Esophagus squamous epithelium (tissue), 4 donors: Measurements from ENCODE around the gene RPS27A.

Experiments
- CTCF ChIP-seq, 6 experiments: fragments of 450-650 bp in 4 of 6; fragments of 200-600 bp in 2 of 6; sonication (generic) in 2 of 6; IDR thresholded peaks; one replicate each; pipeline ENCODE4 v1.5.1; 2016 to 2019; ENCODE audit warnings: antibody characterized with exemption in 6 of 6, mild to moderate bottlenecking in 4 of 6, moderate library complexity in 4 of 6
- POLR2A ChIP-seq, 4 donors: fragments of 450-650 bp; IDR thresholded peaks; one replicate each; pipeline ENCODE4 v1.6.1; 2017; ENCODE audit warnings: antibody characterized with exemption in 4 of 4, mild to moderate bottlenecking in 4 of 4, moderate library complexity in 3 of 4

GRCh38 chr2:55225481-55226020, 6.9 kb upstream of the RPS27A start:
- no peak for TF ChIP-seq CTCF (IDR thresholded peaks at IDR 0.05)
- TF ChIP-seq POLR2A (IDR thresholded peaks at IDR 0.05): no peak
